IMR-90 (cell line): ENCODE results near the gene RFX5. TPM values are rescaled to one million over a fixed set of nuclear protein-coding genes. Genes with fewer than 3 reads are reported as not detected.

Source experiments
- ATAC-seq: fragments of 200-7000 bp; cut with Tn5 transposase; 2 replicates; pipeline ENCODE4 v1.9.1; 2020; ENCODE audit warnings: low read depth, mild to moderate bottlenecking, moderate library complexity
- BruUV-seq: library from RNA; stranded (reverse); fragments of 400-500 nt; replicated peaks from 2 replicates; lab custom pipeline; 2021; lab: Mats Ljungman, UMichigan
- CTCF ChIA-PET: fragments of 300-600 bp; formaldehyde crosslinking; extraction: SDS; loops from one replicate; lab custom pipeline; 2021; ENCODE audit warnings: antibody characterized with exemption; lab: Yijun Ruan, JAX
- POLR2A ChIA-PET: fragments of 300-600 bp; sonication (Branson Sonifier 250); formaldehyde crosslinking; loops from one replicate; lab custom pipeline; 2022; ENCODE audit warnings: antibody characterized with exemption; ENCODE audit not compliant: unreplicated experiment; lab: Charles Lee
- DNase-seq: peaks from one replicate; pipeline ENCODE4 v3.0.0; 2013
- H2AFZ ChIP-seq: replicated peaks from 2 replicates; pipeline ENCODE3; 2013; ENCODE audit warnings: low read length, mild to moderate bottlenecking; ENCODE audit not compliant: poor library complexity
- H2AK5ac ChIP-seq: 2 replicates; pipeline ENCODE4 v1.6.1; 2013; ENCODE audit warnings: low read depth, low read length, inconsistent platforms
- H2AK9ac ChIP-seq: replicated peaks from 2 replicates; pipeline ENCODE3; 2013; ENCODE audit warnings: mild to moderate bottlenecking, low read depth, low read length, moderate library complexity; ENCODE audit not compliant: poor library complexity
- H2BK120ac ChIP-seq: 2 replicates; pipeline ENCODE4 v1.6.1; 2013; ENCODE audit warnings: low read depth, low read length, inconsistent platforms
- H2BK15ac ChIP-seq: 3 replicates; pipeline ENCODE4 v1.6.1; 2013; ENCODE audit warnings: low read depth, low read length, inconsistent platforms
- H2BK20ac ChIP-seq: 2 replicates; pipeline ENCODE4 v1.6.1; 2013; ENCODE audit warnings: low read depth, mild to moderate bottlenecking, inconsistent platforms, low read length, moderate library complexity
- H2BK5ac ChIP-seq: 2 replicates; pipeline ENCODE4 v1.6.1; 2013; ENCODE audit warnings: mild to moderate bottlenecking, low read depth, low read length, inconsistent platforms; ENCODE audit not compliant: poor library complexity, severe bottlenecking
- H3K14ac ChIP-seq: replicated peaks from 2 replicates; pipeline ENCODE4 v1.6.1; 2013; ENCODE audit warnings: low read depth, low read length, inconsistent platforms
- H3K18ac ChIP-seq: 2 replicates; pipeline ENCODE4 v1.6.1; 2013; ENCODE audit warnings: low read depth, low read length, control low read depth
- H3K23ac ChIP-seq: 2 replicates; pipeline ENCODE4 v1.6.1; 2013; ENCODE audit warnings: low read depth, low read length, inconsistent platforms
- H3K27ac ChIP-seq: 2 replicates; pipeline ENCODE4 v1.5.1; 2013; ENCODE audit warnings: mild to moderate bottlenecking, control low read depth, low read length; ENCODE audit not compliant: insufficient read depth
- H3K27me3 ChIP-seq: 2 replicates; pipeline ENCODE4 v1.6.1; 2013; ENCODE audit warnings: low read length; ENCODE audit not compliant: control insufficient read depth, insufficient read depth
- H3K36me3 ChIP-seq: 2 replicates; pipeline ENCODE4 v1.6.1; 2013; ENCODE audit warnings: low read length, mixed read lengths; ENCODE audit not compliant: control insufficient read depth, insufficient read depth
- H3K4ac ChIP-seq: 2 replicates; pipeline ENCODE4 v1.6.1; 2013; ENCODE audit warnings: low read depth, low read length, inconsistent platforms
- H3K4me1 ChIP-seq: 2 replicates; pipeline ENCODE4 v1.6.1; 2013; ENCODE audit warnings: low read length, mixed read lengths; ENCODE audit not compliant: control insufficient read depth, insufficient read depth
- H3K4me2 ChIP-seq: 2 replicates; pipeline ENCODE4 v1.6.1; 2013; ENCODE audit warnings: low read depth, mild to moderate bottlenecking, control low read depth, low read length, moderate library complexity
- H3K4me3 ChIP-seq: 2 replicates; pipeline ENCODE4 v1.5.1; 2013; ENCODE audit warnings: low read depth, mild to moderate bottlenecking, control low read depth, low read length, moderate library complexity; ENCODE audit not compliant: insufficient read depth
- H3K56ac ChIP-seq: 2 replicates; pipeline ENCODE4 v1.6.1; 2013; ENCODE audit warnings: low read length, inconsistent platforms; ENCODE audit not compliant: insufficient read depth; ENCODE audit errors: extremely low read depth
- H3K79me1 ChIP-seq, 2 experiments: 2 replicates each; pipeline ENCODE4 v1.6.1; 2013; ENCODE audit warnings: low read length in 2 of 2, inconsistent platforms in 1 of 2, low read depth in 1 of 2
- H3K9ac ChIP-seq: 2 replicates; pipeline ENCODE4 v1.6.1; 2013; ENCODE audit warnings: low read depth, low read length, control low read depth
- H3K9me1 ChIP-seq: 2 replicates; pipeline ENCODE4 v1.6.1; 2013; ENCODE audit warnings: low read length, inconsistent platforms; ENCODE audit not compliant: insufficient read depth
- H3K9me3 ChIP-seq: 2 replicates; pipeline ENCODE4 v1.6.1; 2013; ENCODE audit warnings: low read length; ENCODE audit not compliant: control insufficient read depth, insufficient read depth
- H4K20me1 ChIP-seq: 2 replicates; pipeline ENCODE4 v1.6.1; 2013; ENCODE audit warnings: low read length, inconsistent platforms; ENCODE audit not compliant: insufficient read depth
- H4K5ac ChIP-seq: 2 replicates; pipeline ENCODE4 v1.6.1; 2013; ENCODE audit warnings: mild to moderate bottlenecking, low read depth, low read length, control low read depth
- H4K8ac ChIP-seq, 2 experiments: 2 replicates each; pipeline ENCODE4 v1.6.1; 2013; ENCODE audit warnings: low read depth in 2 of 2, low read length in 2 of 2, control low read depth in 1 of 2, inconsistent platforms in 1 of 2
- H4K91ac ChIP-seq: 2 replicates; pipeline ENCODE4 v1.6.1; 2013; ENCODE audit warnings: low read depth, low read length, inconsistent platforms; ENCODE audit not compliant: insufficient read depth
- BHLHE40 ChIP-seq: fragments of 150-350 bp; IDR thresholded peaks from 2 replicates; pipeline ENCODE4 v1.6.1; 2016; ENCODE audit warnings: mild to moderate bottlenecking, low read depth, low read length
- CEBPB ChIP-seq: IDR thresholded peaks from 2 replicates; pipeline ENCODE4 v1.6.1; 2012; ENCODE audit warnings: low read depth, low read length, improper control_type of control experiment
- CHD1 ChIP-seq: IDR thresholded peaks from 2 replicates; pipeline ENCODE4 v1.6.1; 2012; ENCODE audit warnings: low read depth, low read length, improper control_type of control experiment
- FOS ChIP-seq: fragments of 150-350 bp; IDR thresholded peaks from 2 replicates; pipeline ENCODE4 v1.6.1; 2016; ENCODE audit warnings: low read depth, low read length
- MAFK ChIP-seq: IDR thresholded peaks from 2 replicates; pipeline ENCODE4 v1.6.1; 2012; ENCODE audit warnings: low read depth, low read length, improper control_type of control experiment
- MAZ ChIP-seq: IDR thresholded peaks from 2 replicates; pipeline ENCODE4 v1.6.1; 2012; ENCODE audit warnings: low read depth, mild to moderate bottlenecking, low read length, improper control_type of control experiment, moderate library complexity, borderline replicate concordance
- NFE2L2 ChIP-seq: fragments of 150-350 bp; IDR thresholded peaks from 2 replicates; pipeline ENCODE4 v1.6.1; 2016; ENCODE audit warnings: low read depth, mild to moderate bottlenecking, low read length
- POLR2A ChIP-seq: IDR thresholded peaks from 2 replicates; pipeline ENCODE4 v1.6.1; 2012; ENCODE audit warnings: mild to moderate bottlenecking, low read depth, low read length
- RAD21 ChIP-seq: IDR thresholded peaks from 2 replicates; pipeline ENCODE4 v1.6.1; 2012; ENCODE audit warnings: low read length, improper control_type of control experiment
- RCOR1 ChIP-seq: IDR thresholded peaks from 2 replicates; pipeline ENCODE4 v1.6.1; 2012; ENCODE audit warnings: mild to moderate bottlenecking, low read length, improper control_type of control experiment; ENCODE audit not compliant: insufficient replicate concordance
- RFX5 ChIP-seq: IDR thresholded peaks from 2 replicates; pipeline ENCODE4 v1.8.0; 2012; ENCODE audit warnings: low read depth, mild to moderate bottlenecking, low read length, moderate library complexity
- WGBS, 2 experiments: methylation state at CpG; one replicate each; pipeline versions ENCODE4 v1.1.5 to v1.1.7; 2013; ENCODE audit warnings: missing lambda C conversion rate in 2 of 2; ENCODE audit not compliant: insufficient read length in 1 of 2; ENCODE audit errors: extremely low coverage in 2 of 2; 5-methylcytosine and 5-hydroxymethylcytosine counted together
- dilution Hi-C: fragments of 300-500 bp; cut with HindIII; formaldehyde crosslinking; loops from one replicate; pipeline ENCODE4 v1.14.3; 2018; ENCODE audit warnings: low sequenced_read_pairs; ENCODE audit not compliant: unreplicated experiment
- in situ Hi-C: fragments of 300-500 bp; cut with MboI; formaldehyde crosslinking; loops from 3 replicates; pipeline ENCODE4 v1.14.3; 2019; ENCODE audit warnings: low sequenced_read_pairs, inconsistent platforms, mixed read lengths
- intact Hi-C: fragments of 100-400 bp; cut with micrococcal nuclease; formaldehyde crosslinking; loops from 2 replicates; pipeline ENCODE4 v1.10.0; 2022
- polyA plus RNA-seq, 3 experiments: library from polyadenylated mRNA; depleted of rRNA; stranded (reverse); fragments of >200 nt; gene quantifications; 2 replicates each; pipeline ENCODE4 v1.2.3, GENCODE V29; 2012; ENCODE audit warnings: low replicate concordance in 1 of 3
- total RNA-seq: library from RNA; depleted of rRNA; stranded (reverse); fragments of >200 nt; gene quantifications from 2 replicates; pipeline ENCODE4 v1.2.3, GENCODE V29; 2012
- TF ChIP-seq, protein P1 (sequence below): fragments of 150-350 bp; IDR thresholded peaks from 2 replicates; pipeline ENCODE4 v1.6.1; 2016; ENCODE audit warnings: low read depth, mild to moderate bottlenecking, low read length, moderate library complexity, borderline replicate concordance
- TF ChIP-seq, protein P2 (sequence below): fragments of 150-350 bp; IDR thresholded peaks from 2 replicates; pipeline ENCODE4 v1.6.1; 2017; ENCODE audit warnings: mild to moderate bottlenecking, antibody characterized with exemption, low read length, low read depth
- TF ChIP-seq, protein P3 (sequence below): conservative IDR thresholded peaks from 2 replicates; pipeline ENCODE4 v1.5.1; 2012; ENCODE audit warnings: mild to moderate bottlenecking, low read depth, low read length, improper control_type of control experiment

Gene RFX5
- total and polyA plus RNA-seq, 2 of the 4 experiments (the other 2 are of a cell fraction): 29.3 to 44.4 TPM

GRCh38 chr1:151324390-151324930 is 22.6 kb downstream of the RFX5 start:
- intact Hi-C loops (loop anchor here (10.0 kb wide), 1 partner anchor 220 kb away; the partner anchor contains the start of gene TUFT1), in situ Hi-C loops (loop anchor here (25.0 kb wide), 1 partner anchor 663 kb away; the partner anchor contains the start of gene S100A10), dilution Hi-C loops (no loop called here)
- Histone ChIP-seq H2AK9ac (no peak overlapping the region), H2BK20ac (no peak overlapping the region; the same call in none of the 2 replicates), H2AFZ (no peak overlapping the region), H3K79me1 (peaks cover 29 to 66% of the 10 kb centered on the region in 2 experiments), H4K91ac (no peak overlapping the region; the same call in 1 of the 2 replicates), H4K20me1 (peaks cover 21% of the 10 kb centered on the region), H3K4ac (peak overlapping the region; percentile 40), H3K4me1 (peaks cover 9% of the 10 kb centered on the region), H3K23ac (peak overlapping the region; percentile 59), H4K5ac (no peak overlapping the region), H3K4me3 (no peak overlapping the region), H3K36me3 (peaks cover 22% of the 10 kb centered on the region), H3K18ac (no peak overlapping the region), H2AK5ac (peak overlapping the region; percentile 14; the same call in 1 of the 2 replicates), H3K27ac (no peak overlapping the region), H3K4me2 (no peak overlapping the region), H2BK15ac (no peak overlapping the region), H3K9me1 (peaks cover 12% of the 10 kb centered on the region), H3K9me3 (no peaks in the 10 kb centered on the region), H3K9ac (no peak overlapping the region), H3K27me3 (no peaks in the 10 kb centered on the region), H2BK5ac (no peak overlapping the region), H3K56ac (no peak overlapping the region), H2BK120ac (no peak overlapping the region), H4K8ac (no peak overlapping the region), H3K14ac (no peak overlapping the region)
- ATAC-seq (no peak), DNase-seq (no peak)
- no TSS peak for BruUV-seq
- POLR2A ChIA-PET: no interaction called here
- whole genome bisulfite sequencing, 2 experiments: 100% methylated on average over 2 of the region's 4 CpGs; no CpG with 5 or more reads in 1 of the 2 experiments
- TF ChIP-seq, protein P1, sequence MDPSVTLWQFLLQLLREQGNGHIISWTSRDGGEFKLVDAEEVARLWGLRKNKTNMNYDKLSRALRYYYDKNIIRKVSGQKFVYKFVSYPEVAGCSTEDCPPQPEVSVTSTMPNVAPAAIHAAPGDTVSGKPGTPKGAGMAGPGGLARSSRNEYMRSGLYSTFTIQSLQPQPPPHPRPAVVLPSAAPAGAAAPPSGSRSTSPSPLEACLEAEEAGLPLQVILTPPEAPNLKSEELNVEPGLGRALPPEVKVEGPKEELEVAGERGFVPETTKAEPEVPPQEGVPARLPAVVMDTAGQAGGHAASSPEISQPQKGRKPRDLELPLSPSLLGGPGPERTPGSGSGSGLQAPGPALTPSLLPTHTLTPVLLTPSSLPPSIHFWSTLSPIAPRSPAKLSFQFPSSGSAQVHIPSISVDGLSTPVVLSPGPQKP: no peak
- TF ChIP-seq RAD21 (no peak), NFE2L2 (no peak), CEBPB (no peak), MAFK (no peak), CHD1 (no peak), FOS (no peak), POLR2A (no peak), BHLHE40 (no peak), MAZ (no peak), RFX5 (no peak), RCOR1 (no peak)
- TF ChIP-seq, protein P2, sequence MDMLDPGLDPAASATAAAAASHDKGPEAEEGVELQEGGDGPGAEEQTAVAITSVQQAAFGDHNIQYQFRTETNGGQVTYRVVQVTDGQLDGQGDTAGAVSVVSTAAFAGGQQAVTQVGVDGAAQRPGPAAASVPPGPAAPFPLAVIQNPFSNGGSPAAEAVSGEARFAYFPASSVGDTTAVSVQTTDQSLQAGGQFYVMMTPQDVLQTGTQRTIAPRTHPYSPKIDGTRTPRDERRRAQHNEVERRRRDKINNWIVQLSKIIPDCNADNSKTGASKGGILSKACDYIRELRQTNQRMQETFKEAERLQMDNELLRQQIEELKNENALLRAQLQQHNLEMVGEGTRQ: no peak
- TF ChIP-seq, protein P3, sequence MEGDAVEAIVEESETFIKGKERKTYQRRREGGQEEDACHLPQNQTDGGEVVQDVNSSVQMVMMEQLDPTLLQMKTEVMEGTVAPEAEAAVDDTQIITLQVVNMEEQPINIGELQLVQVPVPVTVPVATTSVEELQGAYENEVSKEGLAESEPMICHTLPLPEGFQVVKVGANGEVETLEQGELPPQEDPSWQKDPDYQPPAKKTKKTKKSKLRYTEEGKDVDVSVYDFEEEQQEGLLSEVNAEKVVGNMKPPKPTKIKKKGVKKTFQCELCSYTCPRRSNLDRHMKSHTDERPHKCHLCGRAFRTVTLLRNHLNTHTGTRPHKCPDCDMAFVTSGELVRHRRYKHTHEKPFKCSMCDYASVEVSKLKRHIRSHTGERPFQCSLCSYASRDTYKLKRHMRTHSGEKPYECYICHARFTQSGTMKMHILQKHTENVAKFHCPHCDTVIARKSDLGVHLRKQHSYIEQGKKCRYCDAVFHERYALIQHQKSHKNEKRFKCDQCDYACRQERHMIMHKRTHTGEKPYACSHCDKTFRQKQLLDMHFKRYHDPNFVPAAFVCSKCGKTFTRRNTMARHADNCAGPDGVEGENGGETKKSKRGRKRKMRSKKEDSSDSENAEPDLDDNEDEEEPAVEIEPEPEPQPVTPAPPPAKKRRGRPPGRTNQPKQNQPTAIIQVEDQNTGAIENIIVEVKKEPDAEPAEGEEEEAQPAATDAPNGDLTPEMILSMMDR: no peak
- CTCF ChIA-PET: no interaction called here
